HEK293 (cell line): ENCODE results near the gene SINHCAF.
A peak's percentile ranks its signal among the peaks of the same experiment; 100 is the strongest.

Source experiments
- KLF1 ChIP-seq: fragments of 450-650 bp; formaldehyde crosslinking; IDR thresholded peaks from 2 replicates; pipeline ENCODE4 v1.5.1; 2016; ENCODE audit warnings: missing biosample characterization, missing genetic modification characterization
- KLF10 ChIP-seq: fragments of 450-650 bp; IDR thresholded peaks from 2 replicates; pipeline ENCODE4 v1.5.1; 2018; ENCODE audit warnings: missing biosample characterization, mild to moderate bottlenecking, missing genetic modification characterization
- MYNN ChIP-seq: fragments of 450-650 bp; formaldehyde crosslinking; IDR thresholded peaks from 2 replicates; pipeline ENCODE4 v1.5.1; 2016; ENCODE audit warnings: missing biosample characterization, missing genetic modification characterization, borderline replicate concordance
- MZF1 ChIP-seq: fragments of 450-650 bp; formaldehyde crosslinking; IDR thresholded peaks from 2 replicates; pipeline ENCODE4 v1.5.1; 2017; ENCODE audit warnings: missing biosample characterization, missing genetic modification characterization, borderline replicate concordance
- SALL2 ChIP-seq: fragments of 450-650 bp; formaldehyde crosslinking; IDR thresholded peaks from 2 replicates; pipeline ENCODE4 v1.5.0; 2017; ENCODE audit warnings: missing biosample characterization, mild to moderate bottlenecking, missing genetic modification characterization, borderline replicate concordance
- SP3 ChIP-seq: fragments of 450-650 bp; formaldehyde crosslinking; IDR thresholded peaks from 2 replicates; pipeline ENCODE4 v1.5.1; 2016; ENCODE audit warnings: missing biosample characterization, missing genetic modification characterization
- WT1 ChIP-seq: fragments of 450-650 bp; formaldehyde crosslinking; IDR thresholded peaks from 2 replicates; pipeline ENCODE4 v1.5.1; 2016; ENCODE audit warnings: missing biosample characterization, missing genetic modification characterization
- YY2 ChIP-seq: fragments of 450-650 bp; formaldehyde crosslinking; IDR thresholded peaks from 2 replicates; pipeline ENCODE4 v1.5.1; 2016; ENCODE audit warnings: missing biosample characterization, missing genetic modification characterization
- ZBTB8A ChIP-seq: fragments of 450-650 bp; formaldehyde crosslinking; IDR thresholded peaks from 2 replicates; pipeline ENCODE4 v1.5.1; 2016; ENCODE audit warnings: missing biosample characterization, missing genetic modification characterization
- ZEB2 ChIP-seq: fragments of 450-650 bp; formaldehyde crosslinking; IDR thresholded peaks from 2 replicates; pipeline ENCODE4 v1.5.1; 2016; ENCODE audit warnings: missing biosample characterization, missing genetic modification characterization
- ZNF121 ChIP-seq: fragments of 450-650 bp; formaldehyde crosslinking; IDR thresholded peaks from 2 replicates; pipeline ENCODE4 v1.5.1; 2016; ENCODE audit warnings: missing biosample characterization, missing genetic modification characterization
- ZNF19 ChIP-seq: fragments of 450-650 bp; formaldehyde crosslinking; IDR thresholded peaks from 2 replicates; pipeline ENCODE4; 2016; ENCODE audit warnings: missing biosample characterization, missing genetic modification characterization, low read depth
- ZNF223 ChIP-seq: fragments of 450-650 bp; formaldehyde crosslinking; IDR thresholded peaks from 2 replicates; pipeline ENCODE4 v1.5.1; 2016; ENCODE audit warnings: missing biosample characterization, missing genetic modification characterization
- ZNF239 ChIP-seq: fragments of 450-650 bp; formaldehyde crosslinking; IDR thresholded peaks from 2 replicates; pipeline ENCODE4 v1.5.1; 2016; ENCODE audit warnings: missing biosample characterization, missing genetic modification characterization
- ZNF366 ChIP-seq: fragments of 450-650 bp; formaldehyde crosslinking; conservative IDR thresholded peaks from 2 replicates; pipeline ENCODE4 v1.5.1; 2016; ENCODE audit warnings: missing biosample characterization, missing genetic modification characterization
- ZNF391 ChIP-seq: fragments of 450-650 bp; formaldehyde crosslinking; IDR thresholded peaks from 2 replicates; pipeline ENCODE4 v1.5.1; 2016; ENCODE audit warnings: low read depth, missing biosample characterization, missing genetic modification characterization, borderline replicate concordance
- ZNF555 ChIP-seq: fragments of 450-650 bp; formaldehyde crosslinking; conservative IDR thresholded peaks from 2 replicates; pipeline ENCODE4 v1.5.1; 2017; ENCODE audit warnings: missing biosample characterization, mild to moderate bottlenecking, missing genetic modification characterization, inconsistent platforms
- ZNF660 ChIP-seq: fragments of 450-650 bp; IDR thresholded peaks from 2 replicates; pipeline ENCODE4 v1.5.1; 2018; ENCODE audit warnings: missing biosample characterization, mild to moderate bottlenecking, missing genetic modification characterization
- ZNF664 ChIP-seq: fragments of 450-650 bp; formaldehyde crosslinking; IDR thresholded peaks from 2 replicates; pipeline ENCODE4 v1.5.1; 2016; ENCODE audit warnings: missing biosample characterization, missing genetic modification characterization
- ZNF768 ChIP-seq: fragments of 450-650 bp; formaldehyde crosslinking; IDR thresholded peaks from 2 replicates; pipeline ENCODE4 v1.5.1; 2018; ENCODE audit warnings: missing biosample characterization, mild to moderate bottlenecking, missing genetic modification characterization
- ZNF791 ChIP-seq: fragments of 450-650 bp; formaldehyde crosslinking; IDR thresholded peaks from 2 replicates; pipeline ENCODE4 v1.5.1; 2016; ENCODE audit warnings: missing biosample characterization, missing genetic modification characterization
- ZNF837 ChIP-seq: fragments of 450-650 bp; formaldehyde crosslinking; IDR thresholded peaks from 2 replicates; pipeline ENCODE4 v1.5.1; 2016; ENCODE audit warnings: missing biosample characterization, missing genetic modification characterization
- ZXDB ChIP-seq: fragments of 450-650 bp; formaldehyde crosslinking; IDR thresholded peaks from 2 replicates; pipeline ENCODE4 v1.5.1; 2016; ENCODE audit warnings: missing biosample characterization, missing genetic modification characterization
- TF ChIP-seq, protein P1 (sequence below): fragments of 450-650 bp; formaldehyde crosslinking; IDR thresholded peaks from 2 replicates; pipeline ENCODE4 v1.5.1; 2017; ENCODE audit warnings: missing biosample characterization, missing genetic modification characterization
- TF ChIP-seq, protein P2 (sequence below): fragments of 450-650 bp; formaldehyde crosslinking; optimal IDR thresholded peaks from 2 replicates; pipeline ENCODE3; 2016; ENCODE audit warnings: missing biosample characterization, mild to moderate bottlenecking, missing genetic modification characterization
- TF ChIP-seq, protein P3 (sequence below): fragments of 450-650 bp; formaldehyde crosslinking; IDR thresholded peaks from 2 replicates; pipeline ENCODE4; 2016; ENCODE audit warnings: missing biosample characterization, missing genetic modification characterization
- TF ChIP-seq, protein P4 (sequence below): sonication (generic); formaldehyde crosslinking; IDR thresholded peaks from 2 replicates; pipeline ENCODE4 v1.8.1; 2022; ENCODE audit warnings: mild to moderate bottlenecking, moderate library complexity, missing genetic modification reagents
- TF ChIP-seq, protein P5 (sequence below): fragments of 450-650 bp; formaldehyde crosslinking; IDR thresholded peaks from 2 replicates; pipeline ENCODE4 v1.5.1; 2017; ENCODE audit warnings: missing biosample characterization, missing genetic modification characterization
- TF ChIP-seq, protein P6 (sequence below): fragments of 450-650 bp; formaldehyde crosslinking; IDR thresholded peaks from 2 replicates; pipeline ENCODE4 v1.5.1; 2016; ENCODE audit warnings: missing biosample characterization, missing genetic modification characterization, borderline replicate concordance

SINHCAF gene

DNA sequence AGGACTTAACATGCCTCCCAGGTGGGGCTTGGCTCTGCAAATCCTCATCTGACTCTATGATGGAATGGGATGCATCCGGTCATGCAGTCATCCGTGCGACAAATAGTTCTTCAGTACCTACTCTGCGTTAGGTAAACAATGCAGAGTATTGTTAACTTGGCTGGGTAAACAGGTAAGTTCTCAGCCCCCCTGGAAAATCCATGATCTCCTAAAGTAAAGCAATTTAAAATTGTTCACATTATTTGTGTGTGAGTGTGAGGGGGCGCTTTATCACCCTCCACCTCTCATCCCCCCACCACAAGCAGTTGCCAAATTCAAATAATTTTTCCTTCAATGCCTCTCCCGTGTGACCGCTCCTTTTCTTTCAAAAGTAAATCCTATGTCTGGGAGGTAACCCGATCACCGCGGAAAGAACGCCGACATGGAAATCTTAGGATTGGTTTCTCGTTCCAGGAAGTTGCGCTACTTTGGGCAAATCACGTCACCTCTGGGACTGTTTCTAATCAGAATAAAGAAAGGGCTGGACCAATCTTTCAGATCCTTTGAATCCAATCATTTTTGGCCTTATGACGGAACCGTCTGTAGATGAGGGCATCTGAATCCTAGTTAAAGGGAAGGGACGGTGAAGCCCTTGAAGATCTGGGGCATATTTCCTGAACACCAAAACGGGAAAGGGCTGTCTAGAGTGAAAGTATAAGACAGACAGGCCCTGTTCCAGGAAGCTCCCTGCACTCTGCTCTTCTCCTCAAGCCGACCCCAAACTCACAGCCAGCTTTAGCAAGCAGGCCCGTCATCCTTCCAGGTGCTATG lies 44.0 kb upstream of the SINHCAF start (continued):
- TF ChIP-seq ZNF19 (tag by site-specific recombination) (no peak), ZNF366 (peak; percentile 69), YY2 (tag by site-specific recombination) (no peak), ZEB2 (tag by site-specific recombination) (peak; percentile 39; the same call in 1 of the 2 replicates), ZNF555 (tag by site-specific recombination) (no peak), ZNF837 (tag by site-specific recombination) (no peak), ZNF660 (tag by site-specific recombination) (peak; percentile 15; the same call in 1 of the 2 replicates), ZNF223 (tag by site-specific recombination) (no peak), ZNF239 (no peak), ZNF121 (tag by site-specific recombination) (peak; percentile 95), MZF1 (tag by site-specific recombination) (peak; percentile 32; the same call in 1 of the 2 replicates), SALL2 (tag by site-specific recombination) (no peak), ZXDB (tag by site-specific recombination) (no peak), KLF1 (tag by site-specific recombination) (no peak), ZNF391 (tag by site-specific recombination) (no peak), ZBTB8A (tag by site-specific recombination) (0 out of 2 replicates have a peak, but pooled peaks have one; percentile 9), SP3 (tag by site-specific recombination) (0 out of 2 replicates have a peak, but pooled peaks have one; percentile 10), MYNN (tag by site-specific recombination) (no peak), WT1 (peak; percentile 42; the same call in 1 of the 2 replicates), ZNF768 (tag by site-specific recombination) (no peak), KLF10 (tag by site-specific recombination) (0 out of 2 replicates have a peak, but pooled peaks have one; percentile 18), ZNF791 (tag by site-specific recombination) (no peak), ZNF664 (tag by site-specific recombination) (no peak)
- TF ChIP-seq, protein P1, sequence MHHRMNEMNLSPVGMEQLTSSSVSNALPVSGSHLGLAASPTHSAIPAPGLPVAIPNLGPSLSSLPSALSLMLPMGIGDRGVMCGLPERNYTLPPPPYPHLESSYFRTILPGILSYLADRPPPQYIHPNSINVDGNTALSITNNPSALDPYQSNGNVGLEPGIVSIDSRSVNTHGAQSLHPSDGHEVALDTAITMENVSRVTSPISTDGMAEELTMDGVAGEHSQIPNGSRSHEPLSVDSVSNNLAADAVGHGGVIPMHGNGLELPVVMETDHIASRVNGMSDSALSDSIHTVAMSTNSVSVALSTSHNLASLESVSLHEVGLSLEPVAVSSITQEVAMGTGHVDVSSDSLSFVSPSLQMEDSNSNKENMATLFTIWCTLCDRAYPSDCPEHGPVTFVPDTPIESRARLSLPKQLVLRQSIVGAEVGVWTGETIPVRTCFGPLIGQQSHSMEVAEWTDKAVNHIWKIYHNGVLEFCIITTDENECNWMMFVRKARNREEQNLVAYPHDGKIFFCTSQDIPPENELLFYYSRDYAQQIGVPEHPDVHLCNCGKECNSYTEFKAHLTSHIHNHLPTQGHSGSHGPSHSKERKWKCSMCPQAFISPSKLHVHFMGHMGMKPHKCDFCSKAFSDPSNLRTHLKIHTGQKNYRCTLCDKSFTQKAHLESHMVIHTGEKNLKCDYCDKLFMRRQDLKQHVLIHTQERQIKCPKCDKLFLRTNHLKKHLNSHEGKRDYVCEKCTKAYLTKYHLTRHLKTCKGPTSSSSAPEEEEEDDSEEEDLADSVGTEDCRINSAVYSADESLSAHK = peak; percentile 94
- TF ChIP-seq, protein P2, sequence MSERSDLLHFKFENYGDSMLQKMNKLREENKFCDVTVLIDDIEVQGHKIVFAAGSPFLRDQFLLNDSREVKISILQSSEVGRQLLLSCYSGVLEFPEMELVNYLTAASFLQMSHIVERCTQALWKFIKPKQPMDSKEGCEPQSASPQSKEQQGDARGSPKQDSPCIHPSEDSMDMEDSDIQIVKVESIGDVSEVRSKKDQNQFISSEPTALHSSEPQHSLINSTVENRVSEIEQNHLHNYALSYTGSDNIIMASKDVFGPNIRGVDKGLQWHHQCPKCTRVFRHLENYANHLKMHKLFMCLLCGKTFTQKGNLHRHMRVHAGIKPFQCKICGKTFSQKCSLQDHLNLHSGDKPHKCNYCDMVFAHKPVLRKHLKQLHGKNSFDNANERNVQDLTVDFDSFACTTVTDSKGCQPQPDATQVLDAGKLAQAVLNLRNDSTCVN (tag by site-specific recombination) = peak; percentile 10
- TF ChIP-seq, protein P3, sequence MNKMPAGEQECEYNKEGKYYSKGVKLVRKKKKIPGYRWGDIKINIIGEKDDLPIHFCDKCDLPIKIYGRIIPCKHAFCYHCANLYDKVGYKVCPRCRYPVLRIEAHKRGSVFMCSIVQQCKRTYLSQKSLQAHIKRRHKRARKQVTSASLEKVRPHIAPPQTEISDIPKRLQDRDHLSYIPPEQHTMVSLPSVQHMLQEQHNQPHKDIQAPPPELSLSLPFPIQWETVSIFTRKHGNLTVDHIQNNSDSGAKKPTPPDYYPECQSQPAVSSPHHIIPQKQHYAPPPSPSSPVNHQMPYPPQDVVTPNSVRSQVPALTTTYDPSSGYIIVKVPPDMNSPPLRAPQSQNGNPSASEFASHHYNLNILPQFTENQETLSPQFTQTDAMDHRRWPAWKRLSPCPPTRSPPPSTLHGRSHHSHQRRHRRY (tag by site-specific recombination) = no peak
- TF ChIP-seq, protein P4, sequence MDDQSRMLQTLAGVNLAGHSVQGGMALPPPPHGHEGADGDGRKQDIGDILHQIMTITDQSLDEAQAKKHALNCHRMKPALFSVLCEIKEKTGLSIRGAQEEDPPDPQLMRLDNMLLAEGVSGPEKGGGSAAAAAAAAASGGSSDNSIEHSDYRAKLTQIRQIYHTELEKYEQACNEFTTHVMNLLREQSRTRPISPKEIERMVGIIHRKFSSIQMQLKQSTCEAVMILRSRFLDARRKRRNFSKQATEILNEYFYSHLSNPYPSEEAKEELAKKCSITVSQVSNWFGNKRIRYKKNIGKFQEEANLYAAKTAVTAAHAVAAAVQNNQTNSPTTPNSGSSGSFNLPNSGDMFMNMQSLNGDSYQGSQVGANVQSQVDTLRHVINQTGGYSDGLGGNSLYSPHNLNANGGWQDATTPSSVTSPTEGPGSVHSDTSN (CRISPR knock-in tag) = no peak
- TF ChIP-seq, protein P5, sequence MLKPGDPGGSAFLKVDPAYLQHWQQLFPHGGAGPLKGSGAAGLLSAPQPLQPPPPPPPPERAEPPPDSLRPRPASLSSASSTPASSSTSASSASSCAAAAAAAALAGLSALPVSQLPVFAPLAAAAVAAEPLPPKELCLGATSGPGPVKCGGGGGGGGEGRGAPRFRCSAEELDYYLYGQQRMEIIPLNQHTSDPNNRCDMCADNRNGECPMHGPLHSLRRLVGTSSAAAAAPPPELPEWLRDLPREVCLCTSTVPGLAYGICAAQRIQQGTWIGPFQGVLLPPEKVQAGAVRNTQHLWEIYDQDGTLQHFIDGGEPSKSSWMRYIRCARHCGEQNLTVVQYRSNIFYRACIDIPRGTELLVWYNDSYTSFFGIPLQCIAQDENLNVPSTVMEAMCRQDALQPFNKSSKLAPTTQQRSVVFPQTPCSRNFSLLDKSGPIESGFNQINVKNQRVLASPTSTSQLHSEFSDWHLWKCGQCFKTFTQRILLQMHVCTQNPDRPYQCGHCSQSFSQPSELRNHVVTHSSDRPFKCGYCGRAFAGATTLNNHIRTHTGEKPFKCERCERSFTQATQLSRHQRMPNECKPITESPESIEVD (tag by site-specific recombination) = peak; percentile 35; the same call in 1 of the 2 replicates
- TF ChIP-seq, protein P6, sequence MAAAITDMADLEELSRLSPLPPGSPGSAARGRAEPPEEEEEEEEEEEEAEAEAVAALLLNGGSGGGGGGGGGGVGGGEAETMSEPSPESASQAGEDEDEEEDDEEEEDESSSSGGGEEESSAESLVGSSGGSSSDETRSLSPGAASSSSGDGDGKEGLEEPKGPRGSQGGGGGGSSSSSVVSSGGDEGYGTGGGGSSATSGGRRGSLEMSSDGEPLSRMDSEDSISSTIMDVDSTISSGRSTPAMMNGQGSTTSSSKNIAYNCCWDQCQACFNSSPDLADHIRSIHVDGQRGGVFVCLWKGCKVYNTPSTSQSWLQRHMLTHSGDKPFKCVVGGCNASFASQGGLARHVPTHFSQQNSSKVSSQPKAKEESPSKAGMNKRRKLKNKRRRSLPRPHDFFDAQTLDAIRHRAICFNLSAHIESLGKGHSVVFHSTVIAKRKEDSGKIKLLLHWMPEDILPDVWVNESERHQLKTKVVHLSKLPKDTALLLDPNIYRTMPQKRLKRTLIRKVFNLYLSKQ (tag by site-specific recombination) = no peak
